ENCODE measurements around the gene ATP8B4.
"Not testable (repeated sequence)": the region's sequence is repeated elsewhere in the genome, so short reads cannot be mapped to it uniquely, and the experiment has no call there.

ATP8B4 gene

DNA sequence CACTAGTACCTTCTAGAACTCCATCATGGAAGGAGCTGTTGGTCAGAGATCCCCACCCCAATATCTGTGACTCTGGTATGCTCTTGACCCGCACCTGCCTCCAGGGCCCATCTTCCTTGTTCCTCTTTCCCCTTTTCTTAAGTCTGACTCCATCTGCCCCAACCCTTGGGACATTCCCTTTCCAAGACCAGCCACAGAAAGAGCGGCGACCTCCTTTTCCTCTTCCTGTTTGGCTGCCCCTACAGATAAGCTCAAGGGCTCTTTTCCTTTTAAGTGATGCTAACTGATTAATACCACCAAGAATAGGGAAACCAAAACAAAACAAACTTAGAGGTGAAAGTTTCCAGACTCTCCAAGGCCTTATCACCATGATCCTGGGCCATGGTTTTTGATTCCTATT, 21.9 kb upstream of the ATP8B4 start:
- DNase-seq (no peak), ATAC-seq (no peak)

DNA sequence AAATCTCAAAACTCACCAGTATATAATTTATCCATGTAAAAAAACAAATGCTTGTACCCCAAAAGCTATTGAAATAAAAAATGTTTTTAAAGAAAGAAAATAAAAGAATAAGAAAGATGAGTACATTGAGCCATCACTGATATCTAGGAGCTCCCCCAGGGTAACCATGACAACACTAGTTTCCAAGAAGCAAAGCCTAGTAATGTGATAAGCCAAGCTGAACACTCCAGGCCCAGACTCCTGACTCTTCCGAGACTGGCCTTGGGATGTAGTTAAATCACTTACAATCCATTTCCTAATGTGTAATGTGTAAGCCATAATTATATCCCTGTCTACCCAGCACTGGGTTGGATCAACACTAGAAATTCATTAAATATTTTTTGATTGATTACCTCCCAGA, 21.1 kb upstream of the ATP8B4 start:
- no peak for ATAC-seq
- no peak for DNase-seq

DNA sequence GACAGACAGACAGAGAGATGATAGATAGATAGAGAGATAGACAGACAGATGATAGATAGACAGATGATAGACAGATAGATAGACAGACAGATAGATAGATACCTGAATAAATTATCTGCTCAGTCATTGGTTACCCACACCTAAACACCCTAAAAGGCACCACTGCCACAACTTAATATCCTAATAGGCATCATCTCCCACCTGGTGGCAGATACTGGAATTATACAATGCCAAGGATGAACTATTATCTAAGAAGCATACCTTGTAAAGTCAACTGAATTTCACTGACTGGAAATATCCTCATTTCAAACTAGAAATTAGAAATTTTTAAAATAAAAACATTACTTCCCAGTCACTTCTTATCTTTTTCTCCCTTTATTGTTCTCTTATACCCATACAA, 19.4 kb upstream of the ATP8B4 start:
- no peak for DNase-seq
- ATAC-seq = no peak

DNA sequence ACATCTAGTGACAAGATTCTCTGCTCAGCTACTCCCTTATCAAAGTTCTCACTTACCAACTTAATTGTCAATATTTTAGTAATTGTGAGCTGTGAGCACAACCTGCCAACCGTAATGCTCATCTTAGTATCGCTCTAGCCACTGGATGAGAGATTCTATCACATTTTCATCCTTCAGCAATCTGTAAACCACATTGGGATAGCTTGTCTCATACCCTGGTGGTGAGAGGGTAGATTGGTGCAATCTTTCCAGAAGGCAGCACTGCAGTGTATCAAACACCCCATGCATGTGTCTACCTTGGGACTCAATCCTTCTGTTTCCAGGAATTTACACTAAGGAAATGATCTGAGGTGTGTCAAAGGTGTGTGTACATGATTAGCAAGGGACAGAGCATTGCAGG, 18.9 kb upstream of the ATP8B4 start:
- DNase-seq = no peak

DNA sequence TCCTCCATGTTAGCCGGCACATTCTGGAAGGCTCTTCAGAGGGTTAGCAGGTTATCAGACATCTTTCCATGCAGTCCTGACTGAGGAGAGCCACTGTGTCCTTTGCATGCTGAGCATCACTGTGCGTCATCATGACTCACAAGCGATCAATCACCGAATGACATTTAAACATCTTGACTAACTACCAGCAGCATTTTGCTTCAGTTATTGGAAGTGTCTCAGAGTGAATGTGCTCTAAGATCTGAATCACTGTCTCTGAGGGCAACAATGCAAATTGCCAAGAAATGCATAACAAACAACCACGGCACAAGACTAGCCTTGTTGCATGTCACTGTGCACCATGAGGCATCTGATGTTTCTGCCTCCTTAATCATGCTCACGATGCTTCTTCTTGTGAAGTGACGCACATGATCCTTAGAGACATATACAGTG, 18.3 kb upstream of the ATP8B4 start:
- ATAC-seq = peak; percentile 84
- DNase-seq = peak; percentile 55

More for the DNA sequence above, 18.9 kb upstream of the ATP8B4 start:
- no peak for ATAC-seq

DNA sequence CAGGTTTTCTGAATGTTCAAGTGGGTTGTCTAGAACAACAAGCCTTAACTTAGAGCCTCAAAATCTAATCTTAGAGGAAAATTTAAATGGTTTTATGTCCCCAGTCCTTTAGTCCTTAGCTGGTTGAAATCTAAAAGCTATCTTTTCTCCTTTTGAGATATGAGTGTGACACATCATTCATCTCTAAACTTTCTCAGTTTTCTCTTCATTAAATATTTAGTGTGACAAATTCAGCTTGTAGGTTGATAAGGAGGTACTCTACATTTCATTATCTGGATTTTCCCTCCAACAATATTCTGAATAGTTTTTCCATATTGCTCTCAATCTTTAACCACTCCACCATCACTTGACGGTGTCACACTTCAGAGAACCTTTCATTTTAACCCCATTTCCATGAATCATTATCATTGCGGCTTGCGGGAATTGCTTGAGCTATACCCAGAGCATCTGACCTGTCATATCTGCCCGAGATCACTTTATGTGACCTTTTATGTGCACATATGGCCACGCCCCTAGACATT, 16.1 kb upstream of the ATP8B4 start:
- DNase-seq (peak; percentile 62), ATAC-seq (peak; percentile 76)

DNA sequence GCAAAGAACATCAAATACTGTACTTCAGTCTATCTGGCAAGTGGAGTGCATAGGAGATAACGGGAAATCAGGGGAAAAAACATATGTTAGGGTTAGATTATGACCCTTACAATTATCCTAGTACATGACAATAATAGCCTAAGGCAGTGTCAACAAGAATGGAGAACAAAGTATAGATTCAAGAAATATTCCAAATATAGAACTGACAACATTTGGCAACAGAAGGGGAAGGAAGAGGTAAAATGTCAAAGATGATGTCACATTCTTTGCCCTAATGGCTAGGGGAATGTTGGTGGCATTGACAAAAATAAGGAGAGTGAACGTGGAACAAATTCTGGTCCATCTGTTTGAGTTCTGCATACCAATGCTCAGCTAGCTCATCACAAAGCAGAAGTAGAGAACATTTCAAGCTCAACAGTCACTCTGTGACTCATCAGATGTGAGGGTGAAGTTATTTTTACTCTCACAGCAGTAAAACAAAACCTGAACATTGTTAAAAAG, 15.5 kb upstream of the ATP8B4 start:
- ATAC-seq (peak; percentile 4), DNase-seq (no peak)

DNA sequence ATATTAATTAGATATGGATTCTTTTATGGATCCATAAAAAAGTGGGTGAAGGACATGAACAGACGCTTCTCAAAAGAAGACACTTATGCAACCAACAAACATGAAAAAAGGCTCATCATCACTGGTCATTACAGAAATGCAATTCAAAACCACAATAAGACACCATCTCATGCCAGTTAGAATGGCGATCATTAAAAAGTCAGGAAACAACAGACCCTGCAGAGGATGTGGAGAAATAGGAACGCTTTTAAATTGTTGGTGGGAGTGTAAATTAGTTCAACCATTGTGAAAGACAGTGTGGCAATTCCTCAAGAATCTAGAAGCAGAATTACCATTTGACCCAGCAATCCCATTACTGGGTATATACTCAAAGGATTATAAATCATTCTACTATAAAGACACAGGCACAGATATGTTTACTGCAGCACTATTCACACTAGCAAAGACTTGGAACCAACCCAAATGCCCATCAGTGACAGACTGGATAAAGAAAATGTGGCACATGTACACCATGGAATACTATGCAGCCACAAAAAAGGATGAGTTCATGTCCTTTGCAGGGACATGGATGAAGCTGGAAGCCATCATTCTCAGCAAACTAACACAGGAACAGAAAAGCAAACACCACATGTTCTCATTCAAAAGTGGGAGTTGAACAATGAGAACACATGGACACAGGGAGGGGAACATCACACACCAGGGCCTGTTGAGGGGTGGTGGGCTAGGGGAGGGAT, 13.4 kb upstream of the ATP8B4 start:
- not testable (repeated sequence) for ATAC-seq, DNase-seq

DNA sequence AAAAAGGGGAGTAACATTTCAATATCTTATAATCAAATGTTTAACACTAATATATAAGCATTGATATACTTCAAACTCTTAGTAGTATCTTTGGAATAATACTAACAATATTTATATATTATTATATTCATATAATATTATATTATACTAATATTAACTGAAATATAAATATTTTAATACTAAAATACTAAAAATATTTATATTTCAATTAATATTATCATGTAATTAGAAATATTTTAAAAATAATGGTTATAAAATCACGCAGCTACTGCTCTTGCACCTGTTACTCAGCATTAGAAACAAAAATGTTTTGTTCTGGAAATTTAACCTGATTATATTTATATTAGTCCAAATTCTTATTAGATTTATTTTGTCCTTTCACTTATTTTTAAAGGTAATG, 12.6 kb upstream of the ATP8B4 start:
- no peak for DNase-seq
- no peak for ATAC-seq

DNA sequence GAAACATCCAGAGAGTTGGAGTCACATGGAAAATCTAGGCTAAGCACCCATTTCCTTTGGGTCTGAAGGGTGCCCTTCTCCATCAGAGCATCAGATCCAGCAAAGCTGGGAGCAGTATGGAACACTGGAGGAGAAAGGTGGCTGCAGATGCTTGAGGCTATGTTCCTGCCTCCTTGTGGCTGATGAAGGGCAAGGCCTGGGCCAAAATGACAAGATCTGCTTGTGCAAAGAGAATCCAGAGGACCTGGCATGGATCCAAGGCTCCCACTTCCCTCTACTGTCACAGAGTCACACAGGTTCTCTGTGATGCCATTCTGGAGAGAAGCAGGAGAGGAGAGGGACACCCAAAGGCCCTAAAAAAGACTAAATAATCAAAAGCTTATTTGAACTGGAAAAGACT, 9.2 kb upstream of the ATP8B4 start:
- no peak for ATAC-seq
- DNase-seq = no peak

DNA sequence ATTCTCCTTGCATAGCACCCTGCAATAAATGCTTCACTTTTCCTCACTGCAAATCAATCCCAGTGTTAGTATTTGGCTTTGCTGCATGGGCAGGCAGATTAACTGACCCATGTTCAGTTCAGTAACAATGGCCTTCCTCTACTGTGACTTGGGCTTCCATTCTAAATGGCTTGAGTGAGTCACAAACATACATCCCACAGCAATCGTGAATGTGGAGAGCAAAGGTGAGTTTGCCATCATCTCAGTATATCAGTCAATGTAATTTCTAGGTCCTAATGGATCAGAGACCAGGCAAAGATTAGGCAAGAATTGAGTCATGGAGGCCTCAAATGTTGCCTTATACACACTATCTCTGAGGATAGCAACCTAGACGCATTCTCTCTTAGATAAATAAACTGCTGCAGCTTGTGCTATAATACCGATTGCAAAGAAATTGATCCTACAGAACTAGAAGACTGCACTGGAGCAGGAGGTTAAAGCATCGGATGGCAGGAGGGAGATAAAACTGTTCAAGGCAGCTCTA, 8.3 kb upstream of the ATP8B4 start:
- ATAC-seq (no peak), DNase-seq (no peak)

DNA sequence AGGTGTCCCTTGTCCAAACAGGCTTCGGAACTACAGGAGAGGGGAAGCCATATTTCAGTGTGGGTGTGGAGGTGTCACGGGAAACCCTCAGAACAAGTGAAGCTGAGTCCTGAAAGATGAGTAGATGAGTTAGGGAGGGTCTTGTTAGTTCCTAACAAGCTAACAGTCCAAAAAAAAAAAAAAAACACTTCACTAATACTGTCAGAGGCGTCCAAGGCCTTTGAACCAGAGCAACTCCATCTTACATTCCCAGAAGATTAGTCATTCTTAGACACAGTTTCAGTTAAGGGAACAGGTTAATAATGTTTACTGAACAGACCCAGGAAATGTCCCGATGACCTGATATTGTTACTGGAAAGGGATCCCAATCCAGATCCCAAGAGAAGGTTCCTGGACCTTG, 7.0 kb upstream of the ATP8B4 start:
- no peak for ATAC-seq
- DNase-seq = no peak

DNA sequence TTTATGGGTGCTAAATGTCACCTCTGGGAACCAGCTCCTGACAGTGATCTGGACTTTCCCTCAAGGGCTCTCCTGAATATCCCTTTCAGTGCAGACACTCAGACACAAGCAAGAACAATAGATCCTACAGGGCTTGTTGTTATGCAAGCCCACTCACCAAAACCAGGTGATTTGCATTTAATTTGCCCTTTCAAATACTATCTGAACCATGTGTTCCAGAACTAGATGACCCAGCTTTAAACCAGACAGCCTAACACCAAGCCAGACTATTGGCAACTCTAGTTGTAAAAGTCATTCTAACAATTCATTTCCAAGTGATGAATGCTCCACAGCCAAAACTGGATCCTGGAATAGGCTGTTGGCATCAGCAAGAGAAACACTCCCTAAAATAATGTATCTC, 5.6 kb upstream of the ATP8B4 start:
- DNase-seq (no peak), ATAC-seq (peak; percentile 74)

DNA sequence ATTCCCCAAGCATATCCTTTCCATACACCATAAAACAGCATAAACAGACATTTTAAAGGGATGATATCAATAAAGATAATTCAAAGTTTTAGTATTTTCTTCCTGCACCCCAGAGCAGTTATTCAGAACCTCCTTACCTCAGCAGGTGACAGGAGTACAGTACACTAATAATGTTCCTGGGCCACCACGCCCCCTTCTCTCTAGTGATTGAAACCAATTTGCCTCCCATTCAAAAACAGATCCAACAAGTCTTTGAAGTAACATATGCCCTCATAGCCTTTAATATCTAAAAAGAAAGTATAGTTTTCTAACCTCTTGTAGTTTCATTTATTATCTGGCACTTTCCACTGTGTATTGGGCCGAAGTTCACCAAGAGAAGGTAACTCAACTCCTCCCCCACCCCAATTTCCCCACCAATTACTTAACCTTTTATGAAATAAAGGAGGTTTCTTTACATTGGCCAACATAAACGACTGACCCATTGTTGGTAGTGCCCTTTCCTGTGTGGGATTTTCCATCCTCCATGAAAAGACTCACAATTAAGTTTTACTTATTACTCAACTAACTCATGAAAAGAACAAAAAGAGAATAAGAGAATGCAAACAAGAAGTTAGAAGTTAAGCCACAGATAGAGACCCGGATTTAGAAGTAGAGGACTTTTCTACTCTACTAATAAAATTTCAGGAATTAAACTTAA, 5.0 kb upstream of the ATP8B4 start:
- ATAC-seq (peak; percentile 26), DNase-seq (no peak)

DNA sequence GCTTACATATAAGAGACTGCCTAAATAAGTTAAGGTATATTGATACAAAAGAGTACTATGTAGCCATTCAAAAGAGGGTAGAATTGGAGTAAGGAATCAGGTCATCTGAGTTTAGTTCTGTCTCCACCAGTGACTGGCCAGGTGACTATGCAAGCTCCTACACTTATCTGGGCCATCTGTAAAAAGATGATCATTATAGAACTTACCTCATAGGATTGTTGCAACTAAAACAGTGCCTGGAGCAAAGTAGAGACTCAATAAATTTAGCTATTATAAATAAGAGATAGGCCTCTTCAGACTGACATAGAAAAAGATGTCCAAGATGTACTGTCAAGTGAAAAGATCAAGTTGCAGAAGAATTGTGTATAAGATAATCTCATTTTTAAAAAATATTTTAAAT, 1.7 kb upstream of the ATP8B4 start:
- no peak for DNase-seq
- no peak for ATAC-seq

DNA sequence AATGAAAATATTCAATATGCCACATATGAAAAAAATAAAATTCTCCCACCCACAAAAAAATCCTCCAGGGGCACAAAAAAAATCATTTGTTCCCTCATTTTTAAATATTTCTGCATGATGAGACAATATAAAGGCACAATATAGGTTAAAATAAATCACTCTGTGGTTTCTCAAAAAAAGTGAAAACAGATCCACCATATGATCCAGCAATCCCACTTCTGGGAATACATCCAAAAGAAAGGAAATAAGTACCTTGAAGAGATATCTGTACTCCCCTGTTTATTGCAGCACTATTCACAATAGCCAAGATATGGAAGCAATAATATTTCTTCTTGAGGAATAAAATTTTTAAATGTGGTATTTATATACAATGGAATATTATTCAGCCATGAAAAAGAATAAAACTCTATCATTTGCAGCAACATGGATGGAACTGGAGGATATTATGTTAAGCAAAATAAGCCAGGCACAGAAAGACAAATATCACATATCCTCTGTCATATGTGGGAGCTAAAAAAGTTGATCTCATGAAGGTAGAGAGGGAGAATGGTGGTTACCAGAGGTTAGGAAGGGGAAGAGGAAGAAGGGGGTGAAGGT, 1.5 kb downstream of the ATP8B4 start:
- DNase-seq (no peak), ATAC-seq (no peak)

DNA sequence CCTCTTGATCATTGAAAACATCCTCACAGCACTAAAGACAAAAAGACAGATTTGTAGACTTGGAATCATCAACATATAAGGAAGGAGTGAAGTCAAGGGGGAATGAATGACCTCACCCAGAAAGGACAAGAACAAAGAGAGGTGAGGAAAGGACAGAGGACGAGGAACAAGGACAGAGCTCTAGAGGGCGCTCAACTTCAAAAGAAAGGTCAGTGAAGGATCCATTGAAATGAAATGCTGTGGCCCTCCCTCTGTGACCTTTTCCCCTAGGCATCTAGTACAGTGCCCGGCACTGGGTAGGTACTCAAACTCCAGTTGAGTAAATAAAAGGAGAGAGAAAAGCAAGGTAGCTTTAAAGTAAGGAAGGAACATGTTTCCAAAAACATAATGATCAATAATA, 2.6 kb downstream of the ATP8B4 start:
- peak; percentile 29 for ATAC-seq
- peak; percentile 46 for DNase-seq

DNA sequence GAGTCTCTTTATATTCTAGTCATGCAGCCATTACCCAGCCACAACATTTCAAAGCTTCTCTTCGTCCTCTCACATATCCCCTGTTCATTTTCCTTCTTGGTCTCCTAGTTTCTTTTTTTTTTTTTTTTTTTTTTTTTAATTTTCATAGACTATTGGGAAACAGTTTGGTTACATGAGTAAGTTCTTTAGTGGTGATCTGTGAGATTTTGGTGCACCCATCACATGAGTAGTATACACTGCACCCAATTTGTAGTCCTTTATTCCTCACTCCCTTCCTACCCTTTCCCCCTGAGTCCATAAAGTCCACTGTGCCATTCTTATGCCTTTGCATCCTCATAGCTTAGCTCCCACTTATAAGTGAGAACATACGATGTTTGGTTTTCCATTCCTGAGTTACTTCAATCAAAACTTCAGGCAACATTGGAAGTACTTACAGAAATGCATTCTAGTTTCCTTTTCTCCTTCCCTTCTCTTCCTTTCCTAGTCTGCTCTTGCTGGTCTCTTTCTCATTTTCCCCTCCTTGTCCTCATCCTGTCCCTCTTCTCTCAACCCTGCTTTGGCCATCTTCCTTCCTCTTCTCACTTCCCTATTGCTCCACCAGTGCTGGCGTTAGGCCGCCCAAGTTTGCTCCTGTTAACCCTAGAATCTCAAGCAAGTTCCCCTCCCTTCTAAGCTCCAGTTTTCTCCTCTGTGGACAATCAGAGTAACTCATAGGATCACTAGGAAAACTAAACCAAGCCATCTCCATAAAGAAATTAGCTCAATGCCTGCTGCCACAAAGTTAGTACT, 4.8 kb downstream of the ATP8B4 start:
- DNase-seq = no peak
- no peak for ATAC-seq

DNA sequence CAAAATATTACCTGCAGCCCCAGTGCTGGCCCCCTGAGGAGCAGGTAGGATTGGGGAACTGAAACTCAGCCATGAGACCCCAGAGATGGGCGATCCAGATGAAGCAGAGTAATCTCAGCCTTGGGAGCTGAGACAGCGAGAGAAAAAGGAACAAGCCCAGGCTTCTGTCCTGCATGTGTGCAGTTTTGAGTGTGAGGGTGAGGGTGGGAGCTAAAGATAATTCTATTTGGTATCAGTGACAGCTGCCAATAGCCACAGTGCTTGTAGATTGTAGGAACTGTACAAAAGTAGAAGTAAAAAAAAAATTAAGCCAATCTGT, 5.9 kb downstream of the ATP8B4 start:
- DNase-seq = no peak
- ATAC-seq = no peak

DNA sequence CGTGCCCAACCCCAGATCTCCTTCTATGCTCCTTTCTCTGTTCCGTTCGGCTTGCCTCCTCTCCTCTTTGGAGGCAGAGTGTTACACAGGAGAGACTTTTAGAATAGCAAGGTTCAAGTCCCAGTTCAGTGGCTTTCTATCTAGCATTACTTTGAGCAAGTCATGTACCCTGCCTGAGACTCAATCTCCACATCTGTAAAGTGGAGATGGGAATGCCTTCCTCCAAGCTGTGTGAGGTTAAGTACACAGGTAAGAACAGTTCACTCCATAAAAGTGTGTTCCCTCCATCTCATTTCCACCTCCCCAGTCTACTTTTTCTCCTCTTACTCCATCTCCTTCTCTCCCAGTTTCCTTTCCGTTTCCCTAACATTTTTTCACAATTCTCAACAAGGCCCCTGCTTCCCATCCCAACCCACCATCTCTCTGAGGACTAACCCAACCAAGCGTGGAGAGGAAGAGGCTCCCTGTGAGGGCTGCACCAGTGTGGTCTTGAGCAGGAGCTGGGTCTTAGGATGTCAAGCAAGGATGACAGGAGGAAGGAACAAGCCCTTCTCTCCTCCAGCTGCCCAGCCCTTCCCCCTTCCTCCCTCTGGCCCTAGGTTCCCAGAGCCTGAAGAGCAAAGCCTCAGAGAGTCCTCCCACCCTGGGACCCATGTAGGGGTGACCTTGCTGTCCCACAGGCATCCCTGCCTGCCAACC, 6.4 kb downstream of the ATP8B4 start:
- ATAC-seq (peak; percentile 39), DNase-seq (no peak)

DNA sequence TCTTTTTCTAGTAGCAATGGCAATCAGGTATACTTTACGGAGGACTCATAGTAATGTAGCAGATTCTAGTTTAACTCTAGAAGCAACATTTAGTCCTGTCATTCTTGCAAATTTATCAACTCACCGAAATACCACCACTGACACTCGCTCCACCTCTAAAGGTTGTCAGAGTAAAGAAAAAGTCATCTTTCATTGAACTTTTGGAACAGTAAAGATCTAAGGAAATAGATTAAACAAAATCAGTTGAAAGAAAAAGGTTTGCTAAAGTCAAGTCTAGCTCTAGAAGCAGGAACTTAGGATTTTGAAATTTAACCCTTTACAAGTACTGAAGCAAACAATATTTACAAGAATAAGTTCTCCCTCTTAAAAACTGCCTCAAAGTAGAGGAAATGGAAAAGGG, 8.7 kb downstream of the ATP8B4 start:
- no peak for ATAC-seq
- DNase-seq = no peak

Data from stimulated activated naive CD8-positive, alpha-beta T cell treated with anti-CD3 and anti-CD28 coated beads, Interleukin-15, Interleukin-2, amounts not matched to agents 100 U/mL and 50 U/mL, for 24 hours (primary cell).